Mucosa of gallbladder (tissue), 1 donor: ENCODE measurements around the gene MUSTN1. TPM values are rescaled to one million over a fixed set of nuclear protein-coding genes. Genes with fewer than 3 reads are reported as not detected.

Experiments used
- DNase-seq: peaks from one replicate; pipeline ENCODE4 v3.0.0-alpha.2; 2020; ENCODE audit warnings: low spot score
- total RNA-seq: library from RNA; stranded (reverse); gene quantifications from one replicate; pipeline ENCODE4 v1.2.1, GENCODE V29; 2021
- donor health status: DM: no; HTN: no; CAD: no.

The MUSTN1 gene
- total RNA-seq, 1 donor from 2014 or later = 4.7 TPM

GRCh38 chr3:52835766-52836470 lies 1.1 kb upstream of the MUSTN1 start:
- no peak for DNase-seq

DNA sequence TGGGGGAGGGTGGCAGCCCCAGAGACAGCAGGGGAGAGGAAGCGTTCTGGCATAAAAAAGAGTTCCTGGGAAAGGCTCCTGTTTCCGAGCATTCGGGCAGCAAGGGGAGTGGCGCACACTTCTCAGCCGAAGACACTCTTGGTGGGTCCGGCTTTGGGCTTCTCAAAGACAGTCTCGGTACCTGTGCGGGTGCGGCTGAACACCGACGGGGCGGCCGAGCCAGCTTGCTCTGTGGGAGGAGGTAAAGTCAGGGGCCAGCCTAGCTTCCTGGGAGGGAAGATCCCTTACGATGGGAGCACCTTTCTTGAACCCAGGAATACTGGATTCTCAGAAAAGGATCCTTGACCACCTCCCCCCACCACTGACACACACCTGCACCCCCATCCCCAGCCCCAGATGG lies 1.6 kb downstream of the MUSTN1 start:
- DNase-seq = no peak

DNA sequence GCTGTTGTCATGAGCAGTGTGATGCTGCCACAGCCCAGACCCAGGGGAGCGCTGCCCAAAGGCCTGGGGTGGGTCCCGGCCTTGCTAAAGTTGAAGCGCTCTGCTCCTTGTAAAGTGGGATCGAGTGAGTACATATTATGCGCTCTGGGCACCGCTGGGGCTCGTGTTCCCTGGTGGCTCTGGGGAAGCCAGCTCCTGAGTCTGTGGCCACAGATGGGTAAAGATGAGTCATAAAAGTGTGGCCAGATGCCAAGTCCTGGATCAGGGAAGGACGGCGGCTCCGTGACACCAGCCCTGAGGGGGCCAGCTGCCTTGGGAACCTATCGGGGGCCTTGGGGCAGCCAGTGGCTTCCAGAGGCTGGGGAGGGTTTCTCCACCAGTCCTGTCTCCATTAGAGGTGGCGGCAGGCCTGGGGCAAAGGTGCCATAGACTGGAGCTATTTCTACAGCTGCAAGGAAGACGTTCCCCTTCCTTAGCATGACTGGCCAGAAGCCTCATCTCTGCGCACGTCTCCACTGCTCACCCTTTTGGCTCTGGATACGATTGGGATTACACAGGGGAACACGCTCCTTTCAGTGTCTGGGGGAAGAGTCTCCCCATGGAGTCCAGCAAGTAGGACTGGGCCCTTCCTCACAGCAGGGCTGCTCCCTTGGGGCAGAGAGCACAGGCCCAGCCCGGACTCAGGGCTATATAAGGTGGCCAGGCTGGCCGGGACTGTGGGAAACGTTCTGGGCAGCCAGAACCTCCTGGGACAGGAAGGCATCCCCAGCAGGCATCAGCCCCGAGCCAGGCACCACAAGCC lies 3.1 kb downstream of the MUSTN1 start:
- peak; percentile 54 for DNase-seq

DNA sequence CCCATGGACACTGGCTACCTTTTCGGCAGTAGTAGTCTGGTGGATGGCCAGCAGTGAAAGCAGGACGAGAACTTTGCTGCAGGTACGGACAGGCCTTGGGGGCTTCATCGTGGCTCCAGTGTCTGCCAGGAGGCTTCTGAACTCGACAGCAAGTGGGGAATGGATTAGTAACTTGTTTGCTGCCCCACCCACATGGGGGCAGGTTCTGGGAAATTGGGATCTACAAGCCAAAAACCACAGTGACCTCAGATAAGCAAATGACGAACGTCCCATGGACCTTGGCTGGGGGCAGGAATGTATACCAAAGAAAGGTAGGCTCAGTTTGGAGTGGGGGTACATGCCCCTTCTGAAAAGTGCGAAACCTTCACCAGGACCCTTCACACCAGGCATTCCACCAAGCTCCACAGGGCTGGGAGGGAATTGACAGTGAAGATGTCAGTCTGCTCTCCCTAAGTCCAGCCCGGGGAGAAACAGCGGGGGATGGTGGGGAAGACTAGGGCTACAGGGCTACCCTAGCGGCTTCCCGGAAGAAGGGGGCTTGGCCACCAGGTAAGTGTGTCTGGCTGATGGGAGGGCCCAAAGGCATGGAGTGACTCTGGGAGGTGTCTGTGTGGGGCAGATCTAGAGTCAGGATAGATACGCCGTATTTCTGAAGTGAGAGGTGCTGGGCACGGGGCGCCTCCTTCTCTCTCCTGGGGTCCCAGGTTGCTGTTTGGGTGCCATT lies 4.1 kb downstream of the MUSTN1 start, which contains the start of gene ITIH4:
TSS of gene ITIH4 (minus strand) at position 138 of the 724 bp plus-strand sequence. CDS start at position 108, 30 bp downstream.
- no peak for DNase-seq

DNA sequence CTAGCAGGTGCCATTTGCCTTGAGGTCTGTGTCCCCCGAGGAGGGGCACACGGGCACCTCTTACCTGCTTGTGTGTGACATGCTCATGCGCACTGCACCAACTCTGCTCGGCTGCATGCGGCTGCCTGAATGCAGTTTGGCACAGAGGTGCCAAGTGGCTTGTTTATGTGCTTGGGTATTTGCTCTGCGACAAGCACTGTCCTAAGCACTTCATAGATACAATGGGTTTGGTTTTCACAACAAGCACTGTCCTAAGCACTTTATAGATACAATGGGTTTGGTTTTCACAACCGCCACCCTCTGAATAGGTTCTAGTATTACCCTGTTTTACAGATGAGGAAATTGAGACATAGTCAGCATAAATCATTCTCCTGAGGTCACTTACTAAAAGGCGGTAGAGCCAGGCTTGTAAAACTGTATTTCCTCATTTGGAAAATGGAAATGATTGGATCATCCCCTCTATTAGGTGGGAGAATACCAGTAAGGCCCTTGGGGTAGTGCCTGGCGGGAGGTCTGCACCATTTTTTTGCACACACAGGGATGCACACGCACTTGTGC lies 4.8 kb downstream of the MUSTN1 start:
- DNase-seq = no peak

- no peak for DNase-seq
These were observed 5.3 kb downstream of the MUSTN1 start for GRCh38 chr3:52829482-52829881.

DNA sequence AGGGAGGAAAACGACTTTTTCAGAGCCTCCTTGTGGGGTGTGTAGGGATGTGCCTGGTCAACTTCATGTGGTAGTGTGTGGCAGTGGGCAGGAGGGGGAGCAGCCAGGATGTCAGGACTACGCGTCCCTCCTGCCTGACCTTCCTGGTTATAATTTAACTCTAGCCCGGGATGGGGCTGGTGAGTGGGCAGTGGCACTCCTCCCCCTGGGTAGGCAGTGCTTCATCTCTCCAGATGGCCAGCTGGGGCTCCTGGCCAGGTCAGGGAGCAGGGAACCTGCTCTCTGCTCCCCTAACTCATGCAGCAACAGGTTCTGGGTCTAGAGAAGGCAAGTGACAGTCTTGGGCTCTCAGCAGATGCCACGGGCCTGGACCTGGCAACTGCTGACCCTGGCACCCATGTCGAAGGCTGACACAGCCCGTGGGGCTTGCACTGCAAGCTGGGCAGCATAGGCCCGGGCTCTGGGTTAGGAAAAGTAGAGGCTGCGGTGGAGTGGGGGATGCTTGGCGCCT lies 6.9 kb downstream of the MUSTN1 start:
- DNase-seq = peak; percentile 14

- DNase-seq = no peak
These were observed 7.4 kb downstream of the MUSTN1 start for GRCh38 chr3:52827441-52827840.

GRCh38 chr3:52824037-52824436 lies 10.8 kb downstream of the MUSTN1 start:
- no peak for DNase-seq

GRCh38 chr3:52822363-52822762 lies 12.5 kb downstream of the MUSTN1 start:
- no peak for DNase-seq

DNA sequence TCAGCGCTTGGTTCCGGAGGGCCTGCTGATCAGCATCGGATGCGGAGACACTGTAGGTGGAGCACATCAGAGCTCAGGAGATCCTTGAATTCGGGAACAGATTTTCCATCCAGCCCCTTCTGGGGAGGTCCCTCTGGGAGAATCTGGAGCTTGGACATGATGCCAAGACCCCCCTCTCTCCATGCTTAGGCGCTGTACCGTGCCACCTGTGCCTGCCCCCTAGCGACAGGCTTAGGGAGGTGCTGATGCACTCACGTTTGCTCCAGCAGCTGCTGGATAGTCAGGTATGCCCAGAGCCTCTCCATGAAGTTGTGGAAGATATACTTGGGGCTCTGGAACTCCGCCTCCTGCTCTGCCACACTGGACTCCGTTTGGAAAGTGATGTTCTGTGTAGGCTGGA lies 14.1 kb downstream of the MUSTN1 start:
- no peak for DNase-seq

DNA sequence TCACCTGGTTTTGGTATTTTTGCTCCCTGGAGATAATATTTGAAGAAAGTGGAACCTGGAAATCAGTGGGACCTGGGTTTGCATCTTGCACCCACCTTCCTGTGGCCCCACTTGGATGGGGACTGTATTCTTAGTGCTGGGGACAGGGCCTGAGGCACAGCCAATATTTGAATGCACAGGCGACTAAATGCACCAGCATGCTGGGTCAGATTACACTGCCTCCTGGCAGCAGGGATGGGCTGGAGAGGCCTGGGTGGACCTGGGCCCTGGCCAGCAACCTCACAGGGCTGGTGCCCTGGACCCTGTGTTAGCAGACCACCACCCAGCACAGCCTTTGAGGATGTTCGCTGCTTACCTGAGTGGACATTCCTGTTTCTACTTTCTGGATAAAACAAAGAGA lies 14.9 kb downstream of the MUSTN1 start:
- no peak for DNase-seq

DNA sequence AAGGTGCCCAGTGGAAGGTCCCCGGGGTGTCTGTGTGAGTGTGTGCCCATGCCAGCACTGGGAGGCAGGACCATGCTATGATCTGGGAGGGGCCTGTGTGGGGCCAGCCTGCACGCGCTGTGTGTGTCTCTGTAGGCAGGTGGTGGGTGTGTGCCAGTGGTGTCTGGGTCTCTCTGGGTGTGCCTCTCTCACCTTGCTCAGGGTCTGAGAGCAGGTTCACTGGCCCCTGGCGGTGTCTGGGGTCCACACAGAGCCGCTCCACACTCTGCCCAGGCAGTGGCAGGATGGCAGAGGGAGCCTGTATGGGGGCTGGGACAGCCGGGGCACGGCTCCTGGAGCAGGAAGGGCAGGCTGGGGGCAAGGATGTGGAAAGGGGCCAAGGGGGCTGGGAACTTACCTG lies 17.0 kb downstream of the MUSTN1 start:
- DNase-seq = no peak

DNA sequence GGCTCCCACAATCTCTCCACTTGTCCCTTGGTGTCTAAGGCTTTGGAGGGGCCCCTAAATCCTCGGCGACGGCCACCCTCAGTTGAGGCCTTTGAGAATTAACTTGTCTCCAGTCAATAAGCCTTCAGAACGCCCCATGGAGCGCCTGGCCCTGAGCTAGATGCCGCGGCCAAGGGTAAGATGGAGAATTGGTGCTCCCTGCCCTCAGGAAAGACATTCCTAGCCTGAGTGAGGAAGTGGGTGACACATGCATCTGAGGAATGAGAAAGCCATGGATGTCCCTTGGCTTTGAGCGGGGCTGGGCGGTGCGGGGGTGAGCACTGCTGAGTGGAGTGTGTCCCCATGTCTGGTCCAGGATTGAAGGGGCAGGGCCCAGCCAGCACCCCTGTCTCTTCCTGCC lies 17.6 kb downstream of the MUSTN1 start:
- DNase-seq = no peak

DNA sequence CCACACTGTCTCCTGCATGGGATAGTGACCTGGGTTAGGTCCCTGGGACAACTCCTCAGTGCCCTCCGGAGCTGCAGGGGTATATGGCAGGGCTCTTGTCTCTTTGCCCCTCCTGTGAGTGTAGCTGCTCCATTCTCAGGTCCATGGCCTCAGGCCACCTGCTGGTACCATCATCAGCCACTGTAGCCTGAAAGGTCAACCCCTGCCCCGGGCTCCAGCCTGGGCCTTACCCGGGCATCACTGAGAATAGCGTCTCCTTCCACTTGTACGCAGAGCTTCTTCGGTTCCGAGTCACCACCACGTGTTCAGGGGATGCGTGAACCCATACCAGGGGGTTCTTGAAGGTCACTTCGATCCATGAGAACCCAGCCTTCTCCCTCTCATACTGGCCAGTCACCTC lies 18.2 kb downstream of the MUSTN1 start:
- no peak for DNase-seq

DNA sequence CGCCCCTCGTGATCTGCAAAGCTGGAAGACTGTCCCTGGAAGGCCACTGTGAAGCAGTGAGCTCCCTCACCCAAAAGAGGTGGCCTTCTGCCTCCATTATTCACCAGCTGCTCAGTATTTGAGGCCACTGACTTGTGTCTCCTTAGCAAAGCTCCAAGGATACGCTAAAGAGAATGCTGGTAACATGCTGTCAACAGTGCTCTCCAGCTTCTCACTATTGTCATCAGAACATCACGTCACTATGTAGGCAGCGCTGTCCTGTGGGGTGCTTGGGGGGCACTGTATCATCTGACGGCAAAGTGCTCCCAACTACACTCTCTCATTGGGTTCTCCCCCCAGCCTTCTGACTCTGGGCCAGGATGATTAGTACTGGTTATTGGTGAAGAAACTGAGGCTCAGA lies 18.6 kb downstream of the MUSTN1 start:
- DNase-seq = no peak

DNA sequence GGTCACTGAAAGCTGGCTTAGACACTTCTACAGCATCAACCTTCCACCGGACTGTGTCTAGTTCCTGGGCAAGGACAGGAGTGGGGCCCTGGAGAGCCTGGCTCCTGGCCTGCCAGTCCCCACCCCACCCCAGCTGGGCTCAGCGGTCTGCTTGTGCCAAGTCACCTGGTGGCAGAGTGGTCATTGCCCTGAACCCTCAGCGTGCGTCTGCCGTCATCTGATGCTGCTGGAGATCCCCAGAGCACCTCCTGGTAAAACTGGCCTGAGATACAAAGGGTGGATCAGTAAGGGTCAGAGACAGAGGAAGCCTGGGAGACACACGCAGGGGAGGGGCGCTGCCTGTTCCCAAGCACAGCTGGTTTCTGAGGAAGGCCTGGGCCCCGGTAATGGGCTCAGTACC lies 21.0 kb downstream of the MUSTN1 start:
- DNase-seq = no peak

DNA sequence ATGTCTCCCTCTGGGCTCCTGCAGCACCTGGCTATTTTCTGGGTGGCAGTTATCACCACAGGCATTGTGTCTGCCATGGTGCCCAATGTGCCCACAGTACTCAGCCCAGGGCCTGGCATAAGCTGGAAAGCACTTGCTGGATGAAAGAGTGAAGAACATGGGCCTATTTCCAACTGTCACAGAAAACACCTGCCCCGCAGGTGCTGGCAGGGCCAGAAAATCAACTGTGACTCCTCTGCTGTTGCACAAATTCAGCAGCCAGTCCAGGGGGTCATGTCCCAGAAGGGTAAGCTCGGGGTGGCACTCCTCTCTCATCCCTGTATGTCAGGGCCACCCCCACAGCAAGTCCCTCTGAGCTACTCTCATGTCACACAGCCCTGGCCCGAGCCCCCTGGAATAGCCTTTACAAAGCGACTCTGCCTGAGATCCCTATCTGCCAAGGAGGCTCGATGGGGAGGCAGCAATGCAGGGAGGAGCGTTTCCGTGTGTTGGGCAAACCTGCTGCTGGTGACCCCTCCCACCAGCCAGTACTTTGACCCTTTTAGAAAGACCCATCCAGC lies 23.3 kb downstream of the MUSTN1 start:
- DNase-seq = no peak

- no peak for DNase-seq
These were observed 23.9 kb downstream of the MUSTN1 start for GRCh38 chr3:52810923-52811322.

- DNase-seq = no peak
These were observed 25.0 kb downstream of the MUSTN1 start for GRCh38 chr3:52809662-52810377.

- DNase-seq = no peak
These were observed 25.7 kb downstream of the MUSTN1 start for GRCh38 chr3:52809149-52809548.
